OCI-LY7 (cell line): ENCODE data around the gene AOPEP. TPM values are rescaled to one million over a fixed set of nuclear protein-coding genes. Genes with fewer than 3 reads are reported as not detected.

ENCODE experiments used
- BruUV-seq: library from RNA; stranded (reverse); fragments of 400-500 nt; replicated peaks from 2 replicates; lab custom pipeline; 2021; lab: Mats Ljungman, UMichigan
- CTCF ChIA-PET: fragments of 300-600 bp; sonication (Branson Sonifier 250); formaldehyde crosslinking; loops from one replicate; lab custom pipeline; 2022; ENCODE audit warnings: antibody characterized with exemption; ENCODE audit not compliant: unreplicated experiment; lab: Charles Lee
- POLR2A ChIA-PET: fragments of 300-600 bp; sonication (Branson Sonifier 250); formaldehyde crosslinking; loops from one replicate; lab custom pipeline; 2022; ENCODE audit warnings: antibody characterized with exemption; lab: Charles Lee
- DNase-seq: peaks from one replicate; pipeline ENCODE4 v3.0.0-alpha.2; 2015; ENCODE audit warnings: low spot score
- H2AFZ ChIP-seq: fragments of 200-600 bp; sonication (generic), shearing (Covaris generic); 2 replicates; pipeline ENCODE4 v1.6.1; 2014; ENCODE audit warnings: mild to moderate bottlenecking, antibody characterized with exemption, low read length, moderate library complexity
- H3K27ac ChIP-seq: fragments of 200-600 bp; sonication (generic); 2 replicates; pipeline ENCODE4 v1.5.1; 2014; ENCODE audit warnings: mixed run types, low read depth, mild to moderate bottlenecking, moderate library complexity, low read length, inconsistent platforms; ENCODE audit not compliant: poor library complexity, severe bottlenecking
- H3K36me3 ChIP-seq: fragments of 200-600 bp; sonication (generic); 2 replicates; pipeline ENCODE4 v1.6.1; 2014; ENCODE audit warnings: mild to moderate bottlenecking, antibody characterized with exemption, low read length, moderate library complexity, mixed read lengths; ENCODE audit not compliant: insufficient read depth
- H3K4me1 ChIP-seq: fragments of 200-600 bp; sonication (generic); 2 replicates; pipeline ENCODE4 v1.5.1; 2014; ENCODE audit warnings: mild to moderate bottlenecking, low read length; ENCODE audit not compliant: insufficient read depth, poor library complexity, severe bottlenecking
- H3K4me2 ChIP-seq: fragments of 200-600 bp; sonication (generic); 2 replicates; pipeline ENCODE4 v1.6.1; 2014; ENCODE audit warnings: mild to moderate bottlenecking, low read length
- H3K4me3 ChIP-seq: fragments of 200-600 bp; sonication (generic); 2 replicates; pipeline ENCODE4 v1.5.1; 2014; ENCODE audit warnings: mild to moderate bottlenecking, low read depth, low read length; ENCODE audit not compliant: poor library complexity, severe bottlenecking
- H3K79me2 ChIP-seq: fragments of 200-600 bp; sonication (generic); 2 replicates; pipeline ENCODE4 v1.6.1; 2016; ENCODE audit warnings: low read depth, mild to moderate bottlenecking, low read length, moderate library complexity, mixed read lengths; ENCODE audit not compliant: insufficient read depth
- H3K9me2 ChIP-seq: fragments of 200-600 bp; sonication (generic); 2 replicates; pipeline ENCODE4 v1.6.1; 2016; ENCODE audit warnings: mild to moderate bottlenecking, low read length, mixed read lengths; ENCODE audit not compliant: insufficient read depth
- H3K9me3 ChIP-seq: fragments of 200-600 bp; sonication (generic); 2 replicates; pipeline ENCODE4 v1.6.1; 2014; ENCODE audit warnings: mild to moderate bottlenecking, mixed run types, low read length, mixed read lengths
- H4K20me1 ChIP-seq: fragments of 200-600 bp; sonication (generic); 2 replicates; pipeline ENCODE4 v1.6.1; 2014; ENCODE audit warnings: mild to moderate bottlenecking, antibody characterized with exemption, low read length, moderate library complexity, mixed read lengths; ENCODE audit not compliant: insufficient read depth
- EZH2phosphoT487 ChIP-seq: fragments of 200-600 bp; sonication (generic); IDR thresholded peaks from 2 replicates; pipeline ENCODE4 v1.6.1; 2018; ENCODE audit warnings: low read depth, borderline replicate concordance, mild to moderate bottlenecking, mixed run types, antibody characterized with exemption, low read length, moderate library complexity, mixed read lengths
- intact Hi-C: fragments of 100-400 bp; cut with micrococcal nuclease; formaldehyde crosslinking; loops from one replicate; pipeline ENCODE4 v1.10.0; 2022; ENCODE audit not compliant: unreplicated experiment
- total RNA-seq, 2 experiments: library from RNA; depleted of rRNA in 1 of 2; stranded (reverse); fragments of >200 nt in 1 of 2; shearing (Covaris generic) in 1 of 2; gene quantifications; 2 replicates each; pipeline ENCODE4 v1.2.3, GENCODE V29; 2014 to 2022
- TF ChIP-seq, protein P1 (sequence below): fragments of 200-600 bp; sonication (generic); conservative IDR thresholded peaks from 2 replicates; pipeline ENCODE4 v1.5.1; 2014; ENCODE audit warnings: mild to moderate bottlenecking, antibody characterized with exemption, low read length, moderate library complexity, mixed read lengths

Gene AOPEP
- total RNA-seq, 2 experiments from 2014 or later = 17.3 to 24.3 TPM

DNA sequence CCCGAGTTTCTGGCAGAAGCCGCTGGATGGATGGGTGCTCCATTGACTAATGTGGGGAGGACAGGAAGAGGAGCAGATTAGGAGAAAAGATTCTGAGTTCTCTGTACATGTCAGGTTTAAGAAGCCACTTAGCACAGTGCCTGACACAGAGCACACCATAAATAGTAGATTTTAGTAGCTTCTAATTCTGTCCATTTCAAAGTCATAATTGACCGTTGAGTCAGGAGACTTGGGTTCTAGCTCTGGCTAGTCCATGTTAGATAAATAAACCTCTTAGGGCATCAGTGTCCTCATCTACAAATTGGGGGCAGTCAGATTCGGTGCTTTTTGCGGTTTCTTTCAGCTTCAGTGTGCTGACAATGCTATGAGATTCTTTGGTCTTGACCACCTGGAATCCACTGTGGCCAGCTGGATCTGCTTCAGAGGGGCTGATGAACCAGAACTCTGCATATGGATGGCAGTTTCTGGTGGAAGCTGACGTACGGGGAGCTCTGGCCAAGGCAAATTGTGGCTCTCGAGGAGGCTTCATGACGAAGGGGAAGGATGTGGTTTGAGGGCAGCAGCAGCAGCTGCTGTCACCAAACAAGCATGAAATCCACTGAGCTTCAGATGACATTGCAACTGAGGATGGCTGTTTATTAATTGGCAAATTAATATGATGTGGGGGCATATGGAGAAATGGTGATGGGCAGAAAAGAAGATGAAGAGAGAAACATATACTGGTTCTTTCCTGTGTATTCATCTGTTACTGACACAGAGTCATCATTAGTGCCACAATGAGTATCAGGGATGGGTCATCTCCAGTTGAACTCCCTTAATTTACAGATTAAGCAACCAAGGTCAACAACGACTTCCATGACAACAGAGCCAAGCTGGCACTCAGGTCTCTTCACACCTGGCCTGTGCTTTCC is 134.4 kb downstream of the AOPEP start:
- DNase-seq = peak; percentile 84
- H3K4me2 ChIP-seq = peak overlapping the region; percentile 54
- TF ChIP-seq EZH2phosphoT487 = no peak
- TF ChIP-seq, protein P1, sequence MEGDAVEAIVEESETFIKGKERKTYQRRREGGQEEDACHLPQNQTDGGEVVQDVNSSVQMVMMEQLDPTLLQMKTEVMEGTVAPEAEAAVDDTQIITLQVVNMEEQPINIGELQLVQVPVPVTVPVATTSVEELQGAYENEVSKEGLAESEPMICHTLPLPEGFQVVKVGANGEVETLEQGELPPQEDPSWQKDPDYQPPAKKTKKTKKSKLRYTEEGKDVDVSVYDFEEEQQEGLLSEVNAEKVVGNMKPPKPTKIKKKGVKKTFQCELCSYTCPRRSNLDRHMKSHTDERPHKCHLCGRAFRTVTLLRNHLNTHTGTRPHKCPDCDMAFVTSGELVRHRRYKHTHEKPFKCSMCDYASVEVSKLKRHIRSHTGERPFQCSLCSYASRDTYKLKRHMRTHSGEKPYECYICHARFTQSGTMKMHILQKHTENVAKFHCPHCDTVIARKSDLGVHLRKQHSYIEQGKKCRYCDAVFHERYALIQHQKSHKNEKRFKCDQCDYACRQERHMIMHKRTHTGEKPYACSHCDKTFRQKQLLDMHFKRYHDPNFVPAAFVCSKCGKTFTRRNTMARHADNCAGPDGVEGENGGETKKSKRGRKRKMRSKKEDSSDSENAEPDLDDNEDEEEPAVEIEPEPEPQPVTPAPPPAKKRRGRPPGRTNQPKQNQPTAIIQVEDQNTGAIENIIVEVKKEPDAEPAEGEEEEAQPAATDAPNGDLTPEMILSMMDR = no peak
- no TSS peak for BruUV-seq
- H3K27ac ChIP-seq = no peak overlapping the region
- H4K20me1 ChIP-seq = peaks cover 17% of the 10 kb centered on the region
- peaks cover 20% of the 10 kb centered on the region for H3K4me1 ChIP-seq
- intact Hi-C loops = loop anchor here (1.0 to 2.0 kb wide), 2 partner anchors 14 to 34 kb away; no protein-coding TSS in a partner anchor
- H3K9me3 ChIP-seq = no peaks in the 10 kb centered on the region
- ChIA-PET CTCF (interaction anchor here (1.1 kb wide), 1 partner anchor 18 kb away, joined by 3 read pairs; no protein-coding TSS in a partner anchor), POLR2A (interaction anchor here (0.6 to 0.9 kb wide), 4 partner anchors 9 to 39 kb away, joined by 3 to 5 read pairs (median 4); no protein-coding TSS in a partner anchor)
- H3K36me3 ChIP-seq = no peaks in the 10 kb centered on the region
- no peaks in the 10 kb centered on the region for H3K9me2 ChIP-seq
- H2AFZ ChIP-seq = no peak overlapping the region
- no peaks in the 10 kb centered on the region for H3K79me2 ChIP-seq
- peak overlapping the region; percentile 15 for H3K4me3 ChIP-seq

DNA sequence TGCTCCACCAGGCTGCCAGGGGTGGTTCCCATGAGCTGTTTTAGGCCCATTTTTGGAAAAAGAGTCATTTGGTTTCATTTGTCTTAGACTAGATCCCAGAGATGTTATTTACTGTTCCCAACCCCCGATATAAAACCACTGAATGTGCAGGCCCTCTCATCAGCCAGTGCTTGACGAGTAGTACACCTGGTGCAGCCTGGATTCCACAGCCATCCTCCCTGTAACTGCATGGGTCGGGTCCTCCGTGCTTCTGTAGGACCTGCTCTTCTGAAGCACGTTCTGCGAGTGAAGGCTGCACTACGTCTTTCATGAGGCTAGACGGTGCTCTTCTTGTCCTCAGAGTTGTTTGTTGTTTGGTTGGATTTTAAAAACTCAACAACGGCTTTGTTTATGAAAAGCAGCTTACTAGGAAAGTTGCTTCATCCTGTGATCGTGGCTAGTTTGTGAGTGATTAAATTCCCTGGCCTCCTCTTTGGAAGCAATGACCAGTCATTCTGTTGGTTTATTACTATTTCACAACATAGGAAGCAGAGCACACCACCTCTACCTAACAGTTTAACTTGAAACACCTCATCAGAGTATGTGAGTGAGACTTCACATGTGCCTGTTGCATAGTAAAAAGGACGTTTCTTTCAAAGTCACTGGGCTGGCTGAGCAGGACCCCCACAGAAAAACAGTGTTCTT is 135.2 kb downstream of the AOPEP start:
- Histone ChIP-seq H3K4me2 (peak overlapping the region; percentile 54), H3K9me3 (no peaks in the 10 kb centered on the region), H3K4me1 (peaks cover 20% of the 10 kb centered on the region), H3K9me2 (no peaks in the 10 kb centered on the region), H3K36me3 (no peaks in the 10 kb centered on the region), H2AFZ (no peak overlapping the region), H3K79me2 (no peaks in the 10 kb centered on the region), H4K20me1 (peaks cover 17% of the 10 kb centered on the region), H3K27ac (no peak overlapping the region), H3K4me3 (no peak overlapping the region)
- no TSS peak for BruUV-seq
- ChIA-PET CTCF (no interaction called here), POLR2A (interaction anchor here (0.6 to 0.9 kb wide), 2 partner anchors 11 to 33 kb away, joined by 3 to 4 read pairs; no protein-coding TSS in a partner anchor)
- intact Hi-C loops = loop anchor here (1.0 to 2.0 kb wide), 2 partner anchors 14 to 33 kb away; no protein-coding TSS in a partner anchor
- TF ChIP-seq, protein P1 = no peak
- TF ChIP-seq EZH2phosphoT487 = no peak
- DNase-seq = no peak
